ENCODE measurements around the gene UHRF2. TPM values are rescaled to one million over a fixed set of nuclear protein-coding genes. Genes with fewer than 3 reads are reported as not detected.

UHRF2 gene
- total RNA-seq, 2 experiments from 2014 or later: 141 to 149 TPM

GRCh38 chr9:6440405-6440804 lies 27.4 kb downstream of the UHRF2 start:
- Histone ChIP-seq H3K36me3 (ENCODE audit: insufficient read depth, low read length) (peaks cover 15% of the 10 kb centered on the region), H3K4me3 (ENCODE audit: low read length) (no peak overlapping the region), H3K27me3 (ENCODE audit: control insufficient read depth in 1 of 2, insufficient read depth in 2 of 2, low read length in 2 of 2) (no peaks in the 10 kb centered on the region), H3K4me1 (ENCODE audit: insufficient read depth, low read length) (peaks cover 25% of the 10 kb centered on the region), H3K9me3 (ENCODE audit: control insufficient read depth in 1 of 2, insufficient read depth in 1 of 2, low read length in 2 of 2) (no peaks in the 10 kb centered on the region), H3K27ac (ENCODE audit: low read depth in 1 of 2, low read length in 2 of 2) (no peak overlapping the region)
- intact Hi-C loops (cut with DNase I, micrococcal nuclease): no loop called here
- Mint-ChIP-seq H3K36me3 (ENCODE audit: low read depth) (peaks cover 55% of the 10 kb centered on the region), H3K27ac (peak overlapping the region; percentile 18), H3K4me3 (no peak overlapping the region), H3K9me3 (no peaks in the 10 kb centered on the region), H3K27me3 (no peaks in the 10 kb centered on the region), H3K4me1 (ENCODE audit: low read depth) (peaks cover 84% of the 10 kb centered on the region)
- DNase-seq: no peak
- ChIA-PET POLR2A (interaction anchor here (1.1 kb wide), 2 partner anchors 27 to 28 kb away, joined by 3 to 4 read pairs; partner anchors contain the start of gene UHRF2), CTCF (interaction anchor here (0.6 to 1.6 kb wide), 2 partner anchors 9 to 11 kb away, joined by 3 read pairs; no protein-coding TSS in a partner anchor)
- no peak for ATAC-seq (ENCODE audit: poor library complexity)
- TF ChIP-seq, protein P1, sequence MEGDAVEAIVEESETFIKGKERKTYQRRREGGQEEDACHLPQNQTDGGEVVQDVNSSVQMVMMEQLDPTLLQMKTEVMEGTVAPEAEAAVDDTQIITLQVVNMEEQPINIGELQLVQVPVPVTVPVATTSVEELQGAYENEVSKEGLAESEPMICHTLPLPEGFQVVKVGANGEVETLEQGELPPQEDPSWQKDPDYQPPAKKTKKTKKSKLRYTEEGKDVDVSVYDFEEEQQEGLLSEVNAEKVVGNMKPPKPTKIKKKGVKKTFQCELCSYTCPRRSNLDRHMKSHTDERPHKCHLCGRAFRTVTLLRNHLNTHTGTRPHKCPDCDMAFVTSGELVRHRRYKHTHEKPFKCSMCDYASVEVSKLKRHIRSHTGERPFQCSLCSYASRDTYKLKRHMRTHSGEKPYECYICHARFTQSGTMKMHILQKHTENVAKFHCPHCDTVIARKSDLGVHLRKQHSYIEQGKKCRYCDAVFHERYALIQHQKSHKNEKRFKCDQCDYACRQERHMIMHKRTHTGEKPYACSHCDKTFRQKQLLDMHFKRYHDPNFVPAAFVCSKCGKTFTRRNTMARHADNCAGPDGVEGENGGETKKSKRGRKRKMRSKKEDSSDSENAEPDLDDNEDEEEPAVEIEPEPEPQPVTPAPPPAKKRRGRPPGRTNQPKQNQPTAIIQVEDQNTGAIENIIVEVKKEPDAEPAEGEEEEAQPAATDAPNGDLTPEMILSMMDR (IDR thresholded peaks at IDR 0.05): no peak

- no peak for DNase-seq
- Histone ChIP-seq H3K4me1 (ENCODE audit: insufficient read depth, low read length) (peaks cover 33% of the 10 kb centered on the region), H3K27ac (ENCODE audit: low read depth in 1 of 2, low read length in 2 of 2) (no peak overlapping the region), H3K36me3 (ENCODE audit: insufficient read depth, low read length) (peaks cover 20% of the 10 kb centered on the region), H3K9me3 (ENCODE audit: control insufficient read depth in 1 of 2, insufficient read depth in 1 of 2, low read length in 2 of 2) (no peaks in the 10 kb centered on the region), H3K4me3 (ENCODE audit: low read length) (no peak overlapping the region), H3K27me3 (ENCODE audit: control insufficient read depth in 1 of 2, insufficient read depth in 2 of 2, low read length in 2 of 2) (no peaks in the 10 kb centered on the region)
- peaks cover 56% of the 10 kb centered on the region for H3K36me3 Mint-ChIP-seq (ENCODE audit: low read depth)
- no peaks in the 10 kb centered on the region for H3K9me3 Mint-ChIP-seq
- ChIA-PET CTCF (interaction anchor here (1.6 kb wide), 1 partner anchor 10 kb away, joined by 3 read pairs; no protein-coding TSS in a partner anchor), POLR2A (no interaction called here)
- H3K4me1 Mint-ChIP-seq (ENCODE audit: low read depth): peaks cover 80% of the 10 kb centered on the region
- no peak for ATAC-seq (ENCODE audit: poor library complexity)
- no peak overlapping the region for H3K27ac Mint-ChIP-seq
- TF ChIP-seq, protein P1 (IDR thresholded peaks at IDR 0.05): no peak
- no peak overlapping the region for H3K4me3 Mint-ChIP-seq
- no peaks in the 10 kb centered on the region for H3K27me3 Mint-ChIP-seq
- intact Hi-C loops (cut with DNase I, micrococcal nuclease): no loop called here
Measured at GRCh38 chr9:6441269-6441668, 28.3 kb downstream of the UHRF2 start.

DNA sequence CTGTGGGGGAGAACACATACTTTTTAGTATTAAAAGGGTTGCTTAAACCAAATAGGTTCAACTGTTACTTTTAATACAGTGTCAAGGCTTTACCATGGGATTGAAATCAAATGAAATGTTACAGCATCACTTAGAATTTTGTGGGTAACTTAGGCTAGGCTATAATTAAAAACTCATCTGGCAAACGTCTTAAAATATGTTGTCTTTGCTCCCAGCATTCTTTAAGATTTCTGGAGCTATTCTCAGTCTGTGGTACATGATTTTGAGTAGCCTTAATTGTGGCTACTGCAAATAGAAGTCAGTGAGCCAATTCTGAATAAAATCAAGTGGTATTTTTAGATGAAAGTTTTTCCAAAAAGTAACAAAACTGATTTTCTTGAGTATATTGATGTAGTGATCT lies 30.7 kb downstream of the UHRF2 start:
- ChIA-PET CTCF (no interaction called here), POLR2A (no interaction called here)
- no peak for DNase-seq
- H3K27me3 Mint-ChIP-seq: no peaks in the 10 kb centered on the region
- H3K9me3 ChIP-seq (ENCODE audit: control insufficient read depth in 1 of 2, insufficient read depth in 1 of 2, low read length in 2 of 2): no peaks in the 10 kb centered on the region
- no peak overlapping the region for H3K27ac Mint-ChIP-seq
- peak overlapping the region; percentile 35 for H3K4me3 Mint-ChIP-seq
- no peaks in the 10 kb centered on the region for H3K27me3 ChIP-seq (ENCODE audit: control insufficient read depth in 1 of 2, insufficient read depth in 2 of 2, low read length in 2 of 2)
- no peaks in the 10 kb centered on the region for H3K9me3 Mint-ChIP-seq
- ATAC-seq (ENCODE audit: poor library complexity): no peak
- no peak overlapping the region for H3K27ac ChIP-seq (ENCODE audit: low read depth in 1 of 2, low read length in 2 of 2)
- intact Hi-C loops (cut with DNase I, micrococcal nuclease): no loop called here
- H3K4me3 ChIP-seq (ENCODE audit: low read length): no peak overlapping the region
- peaks cover 10% of the 10 kb centered on the region for H3K36me3 ChIP-seq (ENCODE audit: insufficient read depth, low read length)
- TF ChIP-seq, protein P1 (IDR thresholded peaks at IDR 0.05): no peak
- peaks cover 79% of the 10 kb centered on the region for H3K4me1 Mint-ChIP-seq (ENCODE audit: low read depth)
- H3K4me1 ChIP-seq (ENCODE audit: insufficient read depth, low read length): peaks cover 34% of the 10 kb centered on the region
- peaks cover 52% of the 10 kb centered on the region for H3K36me3 Mint-ChIP-seq (ENCODE audit: low read depth)
